ENCODE measurements around the gene PHOSPHO1. TPM values are rescaled to one million over a fixed set of nuclear protein-coding genes. Genes with fewer than 3 reads are reported as not detected.

The PHOSPHO1 gene
- total RNA-seq, 1 experiment from 2014 or later = 0.54 TPM

DNA sequence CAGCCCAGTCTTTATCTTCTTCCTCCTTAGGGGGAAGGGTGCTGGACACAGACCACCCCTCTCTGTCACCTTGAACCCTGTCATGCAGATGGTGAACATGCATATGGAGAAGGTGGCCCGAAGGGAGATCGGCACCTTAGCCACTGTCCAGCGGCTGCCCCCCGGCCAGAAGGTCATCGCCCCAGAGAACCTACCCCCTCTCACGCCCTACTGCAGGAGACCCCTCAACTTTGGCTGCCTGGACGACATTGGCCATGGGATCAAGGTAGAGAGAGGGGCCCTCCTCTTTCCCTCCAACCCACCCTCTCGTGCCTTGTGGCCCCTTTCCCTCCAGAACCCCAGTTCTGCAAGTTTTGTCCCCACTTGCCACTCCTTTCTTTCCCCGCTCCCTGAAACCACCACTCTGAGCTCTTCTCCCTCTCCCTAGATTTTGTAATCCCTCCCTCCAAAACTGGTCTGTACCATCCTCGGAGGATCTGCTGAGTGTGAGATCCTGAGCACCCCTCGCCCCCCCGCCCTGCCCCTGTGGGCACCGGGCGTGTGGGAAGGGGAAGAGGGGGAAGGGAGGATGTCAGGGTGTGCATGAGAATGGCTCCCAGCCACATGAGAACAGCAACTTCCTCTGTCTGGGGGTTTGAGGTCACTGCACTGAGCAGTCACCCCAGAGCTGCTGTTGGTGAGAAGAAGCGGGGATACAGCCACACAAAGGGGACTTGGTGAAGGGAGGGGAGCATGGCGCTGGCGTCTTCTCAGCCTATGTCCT lies 12.8 kb downstream of the PHOSPHO1 start:
- intact Hi-C loops (cut with micrococcal nuclease; ENCODE audit: unreplicated experiment) (no loop called here), in situ Hi-C loops (cut with HindIII; ENCODE audit: low pct_unique_long_range_greater_than_20kb, low sequenced_read_pairs) (no loop called here)
- no peak for TF ChIP-seq TCF7L2 (IDR thresholded peaks at IDR 0.05; ENCODE audit: low read depth, low read length)
- BruUV-seq (replicated peaks) = no TSS peak
- Histone ChIP-seq H3K4me1 (ENCODE audit: control insufficient read depth, insufficient read depth, low read length) (no peaks in the 10 kb centered on the region), H3K36me3 (ENCODE audit: control insufficient read depth, insufficient read depth, low read length) (no peaks in the 10 kb centered on the region), H3K4me3 (ENCODE audit: low read depth in 2 of 2, low read length in 2 of 2) (no peak overlapping the region), H3K27ac (ENCODE audit: low read length) (no peak overlapping the region), H3K9me3 (ENCODE audit: control insufficient read depth, insufficient read depth, low read depth, low read length) (no peaks in the 10 kb centered on the region), H3K27me3 (ENCODE audit: control insufficient read depth, insufficient read depth, low read length) (no peaks in the 10 kb centered on the region)
- ATAC-seq (no peak), DNase-seq (ENCODE audit: low read depth, low spot score) (no peak)
- CTCF ChIA-PET = interaction anchor here (0.5 kb wide), 1 partner anchor 124 kb away, joined by 9 read pairs; no protein-coding TSS in a partner anchor
- POLR2A ChIA-PET = interaction anchor here (0.6 kb wide), 1 partner anchor 206 kb away, joined by 6 read pairs; no protein-coding TSS in a partner anchor

DNA sequence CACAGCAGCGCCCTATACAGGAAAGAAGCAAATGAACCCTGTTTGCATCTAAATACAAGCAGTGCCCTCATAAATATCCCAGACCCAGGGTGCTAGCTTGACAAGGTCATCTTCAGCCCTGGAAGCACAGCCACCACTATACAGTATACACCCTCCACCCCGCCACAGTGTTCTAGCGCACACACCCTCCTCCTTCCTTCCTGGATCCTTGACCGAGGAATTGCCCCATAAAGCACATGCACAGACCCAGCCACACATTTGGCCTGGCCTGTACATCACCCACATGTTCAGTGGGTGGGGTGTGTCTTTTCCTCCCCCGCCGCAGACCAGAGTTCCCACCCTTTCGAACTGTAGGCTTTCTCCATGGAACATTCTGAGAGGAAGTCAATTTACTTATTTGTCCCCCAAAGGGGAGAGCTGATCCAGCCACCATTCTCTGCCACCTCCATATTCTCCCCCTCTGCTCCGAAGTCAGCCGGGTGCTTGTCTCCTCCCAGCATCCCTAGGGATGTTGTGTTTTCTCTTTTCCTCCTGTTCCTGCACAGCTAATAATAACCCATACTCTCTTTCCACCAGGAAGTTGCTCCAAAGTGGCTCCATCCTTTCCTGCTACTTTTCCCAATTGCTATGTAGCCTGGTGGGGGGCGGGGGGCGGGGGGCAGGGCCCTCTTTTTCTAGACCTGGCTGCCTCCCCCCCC lies 13.5 kb downstream of the PHOSPHO1 start:
- no TSS peak for BruUV-seq (replicated peaks)
- Histone ChIP-seq H3K27me3 (ENCODE audit: control insufficient read depth, insufficient read depth, low read length) (no peaks in the 10 kb centered on the region), H3K36me3 (ENCODE audit: control insufficient read depth, insufficient read depth, low read length) (no peaks in the 10 kb centered on the region), H3K4me1 (ENCODE audit: control insufficient read depth, insufficient read depth, low read length) (no peaks in the 10 kb centered on the region), H3K9me3 (ENCODE audit: control insufficient read depth, insufficient read depth, low read depth, low read length) (no peaks in the 10 kb centered on the region), H3K4me3 (ENCODE audit: low read depth in 2 of 2, low read length in 2 of 2) (no peak overlapping the region), H3K27ac (ENCODE audit: low read length) (no peak overlapping the region)
- TF ChIP-seq TCF7L2 (IDR thresholded peaks at IDR 0.05; ENCODE audit: low read depth, low read length) = no peak
- TF ChIP-seq SIN3A (IDR thresholded peaks at IDR 0.05; ENCODE audit: borderline replicate concordance, insufficient read depth, low read depth, low read length) = no peak
- TF ChIP-seq, protein P1, sequence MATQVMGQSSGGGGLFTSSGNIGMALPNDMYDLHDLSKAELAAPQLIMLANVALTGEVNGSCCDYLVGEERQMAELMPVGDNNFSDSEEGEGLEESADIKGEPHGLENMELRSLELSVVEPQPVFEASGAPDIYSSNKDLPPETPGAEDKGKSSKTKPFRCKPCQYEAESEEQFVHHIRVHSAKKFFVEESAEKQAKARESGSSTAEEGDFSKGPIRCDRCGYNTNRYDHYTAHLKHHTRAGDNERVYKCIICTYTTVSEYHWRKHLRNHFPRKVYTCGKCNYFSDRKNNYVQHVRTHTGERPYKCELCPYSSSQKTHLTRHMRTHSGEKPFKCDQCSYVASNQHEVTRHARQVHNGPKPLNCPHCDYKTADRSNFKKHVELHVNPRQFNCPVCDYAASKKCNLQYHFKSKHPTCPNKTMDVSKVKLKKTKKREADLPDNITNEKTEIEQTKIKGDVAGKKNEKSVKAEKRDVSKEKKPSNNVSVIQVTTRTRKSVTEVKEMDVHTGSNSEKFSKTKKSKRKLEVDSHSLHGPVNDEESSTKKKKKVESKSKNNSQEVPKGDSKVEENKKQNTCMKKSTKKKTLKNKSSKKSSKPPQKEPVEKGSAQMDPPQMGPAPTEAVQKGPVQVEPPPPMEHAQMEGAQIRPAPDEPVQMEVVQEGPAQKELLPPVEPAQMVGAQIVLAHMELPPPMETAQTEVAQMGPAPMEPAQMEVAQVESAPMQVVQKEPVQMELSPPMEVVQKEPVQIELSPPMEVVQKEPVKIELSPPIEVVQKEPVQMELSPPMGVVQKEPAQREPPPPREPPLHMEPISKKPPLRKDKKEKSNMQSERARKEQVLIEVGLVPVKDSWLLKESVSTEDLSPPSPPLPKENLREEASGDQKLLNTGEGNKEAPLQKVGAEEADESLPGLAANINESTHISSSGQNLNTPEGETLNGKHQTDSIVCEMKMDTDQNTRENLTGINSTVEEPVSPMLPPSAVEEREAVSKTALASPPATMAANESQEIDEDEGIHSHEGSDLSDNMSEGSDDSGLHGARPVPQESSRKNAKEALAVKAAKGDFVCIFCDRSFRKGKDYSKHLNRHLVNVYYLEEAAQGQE (IDR thresholded peaks at IDR 0.05; ENCODE audit: insufficient read depth in 1 of 2, low read depth in 2 of 2, low read length in 1 of 2) = no peak
- no peak for TF ChIP-seq POLR2AphosphoS5 (IDR thresholded peaks at IDR 0.05; ENCODE audit: low read depth, low read length)
- TF ChIP-seq, protein P2, sequence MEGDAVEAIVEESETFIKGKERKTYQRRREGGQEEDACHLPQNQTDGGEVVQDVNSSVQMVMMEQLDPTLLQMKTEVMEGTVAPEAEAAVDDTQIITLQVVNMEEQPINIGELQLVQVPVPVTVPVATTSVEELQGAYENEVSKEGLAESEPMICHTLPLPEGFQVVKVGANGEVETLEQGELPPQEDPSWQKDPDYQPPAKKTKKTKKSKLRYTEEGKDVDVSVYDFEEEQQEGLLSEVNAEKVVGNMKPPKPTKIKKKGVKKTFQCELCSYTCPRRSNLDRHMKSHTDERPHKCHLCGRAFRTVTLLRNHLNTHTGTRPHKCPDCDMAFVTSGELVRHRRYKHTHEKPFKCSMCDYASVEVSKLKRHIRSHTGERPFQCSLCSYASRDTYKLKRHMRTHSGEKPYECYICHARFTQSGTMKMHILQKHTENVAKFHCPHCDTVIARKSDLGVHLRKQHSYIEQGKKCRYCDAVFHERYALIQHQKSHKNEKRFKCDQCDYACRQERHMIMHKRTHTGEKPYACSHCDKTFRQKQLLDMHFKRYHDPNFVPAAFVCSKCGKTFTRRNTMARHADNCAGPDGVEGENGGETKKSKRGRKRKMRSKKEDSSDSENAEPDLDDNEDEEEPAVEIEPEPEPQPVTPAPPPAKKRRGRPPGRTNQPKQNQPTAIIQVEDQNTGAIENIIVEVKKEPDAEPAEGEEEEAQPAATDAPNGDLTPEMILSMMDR (IDR thresholded peaks at IDR 0.05) = no peak
- in situ Hi-C loops (cut with HindIII; ENCODE audit: low pct_unique_long_range_greater_than_20kb, low sequenced_read_pairs) = no loop called here
- POLR2A ChIA-PET = interaction anchor here (0.6 to 1.1 kb wide), 2 partner anchors 205 to 383 kb away, joined by 3 to 6 read pairs; no protein-coding TSS in a partner anchor
- CTCF ChIA-PET = interaction anchor here (0.5 kb wide), 1 partner anchor 125 kb away, joined by 9 read pairs; no protein-coding TSS in a partner anchor
- intact Hi-C loops (cut with micrococcal nuclease; ENCODE audit: unreplicated experiment) = no loop called here
- DNase-seq (ENCODE audit: low read depth, low spot score) (no peak), ATAC-seq (no peak)

Measured in Panc1 (cell line).